ENCODE data around the gene FKBP1B. TPM values are rescaled to one million over a fixed set of nuclear protein-coding genes. Genes with fewer than 3 reads are reported as not detected.

The FKBP1B gene
- total RNA-seq, 6 donors from 2014 or later = 7.3 to 27.3 (median 15.0) TPM

- Histone ChIP-seq H3K4me1 (peaks cover 16 to 42% (median 22%) of the 10 kb centered on the region in 4 donors), H3K36me3 (no peaks in the 10 kb centered on the region), H3K27ac (peak within 1 kb of the TSS; percentile 59 to 82 (median 76)), H3K4me3 (peak within 1 kb of the TSS; percentile 86 to 96 (median 88)), H3K9me3 (no peaks in the 10 kb centered on the region), H3K27me3 (no peaks in the 10 kb centered on the region)
- TF ChIP-seq POLR2AphosphoS5 (IDR thresholded peaks at IDR 0.05) = peak; percentile 26 to 88
- no peak for TF ChIP-seq CTCF (IDR thresholded peaks at IDR 0.05)
- no peak for TF ChIP-seq EP300 (IDR thresholded peaks at IDR 0.05)
- TF ChIP-seq POLR2A (IDR thresholded peaks at IDR 0.05) = peak in 3 of 4 donors; percentile 38 to 73 (median 62)
- ATAC-seq (ENCODE audit: low FRiP score in 2 of 2) = peak; percentile 99 to 100
- 1% methylated on average over 31 of the region's 38 CpGs for WGBS, 2 donors
- DNase-seq = peak; percentile 74 to 99
Observed at GRCh38 chr2:24046930-24047702, 2.4 kb upstream of the FKBP1B start, which contains the start of gene WDCP. Gene WDCP, minus strand, starts transcription at chr2:24047391. Its CDS starts 7,897 bp downstream, at chr2:24039494.

- no peak for TF ChIP-seq POLR2A (IDR thresholded peaks at IDR 0.05)
- no peak for TF ChIP-seq POLR2AphosphoS5 (IDR thresholded peaks at IDR 0.05)
- no peak for TF ChIP-seq EP300 (IDR thresholded peaks at IDR 0.05)
- no peak for TF ChIP-seq CTCF (IDR thresholded peaks at IDR 0.05)
- H3K4me3 ChIP-seq = peak overlapping the region in 3 of 4 donors; percentile 88 to 96 (median 89)
- 43 to 51% methylated on average over 8 of the region's 8 CpGs for WGBS, 2 donors
Observed at GRCh38 chr2:24047703-24048033, 1.9 kb upstream of the FKBP1B start.

GRCh38 chr2:24048769-24049484, 614 bp upstream of the FKBP1B start:
- H3K27me3 ChIP-seq = no peaks in the 10 kb centered on the region
- H3K36me3 ChIP-seq = no peaks in the 10 kb centered on the region
- ATAC-seq (ENCODE audit: low FRiP score in 2 of 2) (no peak), DNase-seq (no peak)
- no peaks in the 10 kb centered on the region for H3K9me3 ChIP-seq
- TF ChIP-seq EP300 (IDR thresholded peaks at IDR 0.05) (no peak), CTCF (IDR thresholded peaks at IDR 0.05) (no peak), POLR2A (IDR thresholded peaks at IDR 0.05) (no peak), POLR2AphosphoS5 (IDR thresholded peaks at IDR 0.05) (no peak)
- peak overlapping the region in 1 of 4 donors; percentile 80 for H3K27ac ChIP-seq
- 32 to 35% methylated on average over 23 of the region's 23 CpGs for WGBS, 2 donors
- peak overlapping the region; percentile 61 to 92 (median 71) for H3K4me3 ChIP-seq
- H3K4me1 ChIP-seq = peaks cover 16 to 42% (median 22%) of the 10 kb centered on the region in 4 donors

More at GRCh38 chr2:24047703-24048033, 1.9 kb upstream of the FKBP1B start:
- Histone ChIP-seq H3K36me3 (no peaks in the 10 kb centered on the region), H3K9me3 (no peaks in the 10 kb centered on the region), H3K4me1 (peaks cover 16 to 42% (median 22%) of the 10 kb centered on the region in 4 donors), H3K27me3 (no peaks in the 10 kb centered on the region), H3K27ac (no peak overlapping the region)
- ATAC-seq (ENCODE audit: low FRiP score in 2 of 2) (no peak), DNase-seq (no peak)

DNA sequence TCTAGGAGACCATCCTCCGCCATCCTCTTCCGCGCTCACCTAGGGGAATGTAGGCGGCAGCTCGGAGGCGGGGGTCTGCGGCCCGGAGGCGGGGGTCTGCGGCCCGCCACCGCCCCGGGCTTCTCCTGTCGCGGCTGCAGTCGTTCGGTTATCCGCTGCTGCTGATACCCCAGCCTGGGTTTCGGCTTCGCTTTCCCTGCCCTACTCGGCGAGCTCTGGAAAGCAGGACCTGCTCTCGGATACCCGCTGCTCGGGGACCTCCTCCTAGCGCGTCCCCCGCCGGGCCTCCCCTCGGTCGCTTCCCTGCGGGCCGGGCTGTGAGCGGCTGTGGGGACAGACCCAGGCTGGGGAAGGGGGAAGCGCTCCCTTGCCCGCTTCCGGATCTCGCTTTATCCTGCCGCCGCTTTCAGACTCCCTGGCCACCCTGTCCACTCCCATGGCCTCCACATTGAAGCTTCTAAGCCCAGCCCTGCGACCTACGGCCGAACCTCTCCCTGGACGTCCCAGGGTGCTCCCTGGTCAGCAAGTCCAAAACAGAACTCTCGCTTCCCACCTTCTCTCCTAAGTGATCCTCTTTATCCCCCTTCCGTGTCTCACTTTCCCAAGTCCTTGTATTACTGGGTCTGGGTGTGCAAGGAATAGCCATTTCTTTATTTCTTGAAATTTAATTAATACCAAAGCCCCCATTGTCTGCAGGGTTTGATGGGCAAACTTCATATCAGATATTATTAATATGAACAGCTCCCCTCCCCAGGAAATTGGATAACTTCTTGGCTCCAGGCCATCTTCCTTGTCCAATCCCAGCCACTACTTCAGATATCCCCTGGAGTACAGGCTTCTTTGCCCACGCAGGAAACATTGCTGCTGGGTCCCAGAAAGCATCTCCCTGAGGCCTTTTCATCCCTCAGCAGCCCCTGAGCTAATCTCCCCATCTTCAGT, 769 bp downstream of the FKBP1B start:
- Histone ChIP-seq H3K9me3 (no peaks in the 10 kb centered on the region), H3K4me3 (peak overlapping the region; percentile 61 to 92 (median 71)), H3K27me3 (no peaks in the 10 kb centered on the region), H3K27ac (peak overlapping the region; percentile 33 to 80 (median 51)), H3K36me3 (no peaks in the 10 kb centered on the region), H3K4me1 (peaks cover 16 to 42% (median 22%) of the 10 kb centered on the region in 4 donors)
- peak in 1 of 2 donors; percentile 42 for ATAC-seq (ENCODE audit: low FRiP score in 2 of 2)
- 7 to 10% methylated on average over 25 to 46 of the region's 47 CpGs for WGBS, 2 donors
- TF ChIP-seq POLR2AphosphoS5 (IDR thresholded peaks at IDR 0.05) = no peak
- TF ChIP-seq EP300 (IDR thresholded peaks at IDR 0.05) = no peak
- no peak for TF ChIP-seq POLR2A (IDR thresholded peaks at IDR 0.05)
- no peak for TF ChIP-seq CTCF (IDR thresholded peaks at IDR 0.05)
- DNase-seq = peak; percentile 33 to 85

Data from upper lobe of left lung (tissue), 6 donors.